Measurements from ENCODE around the gene SLC29A2. TPM values are rescaled to one million over a fixed set of nuclear protein-coding genes. Genes with fewer than 3 reads are reported as not detected.
A peak's percentile ranks its signal among the peaks of the same experiment; 100 is the strongest.

SLC29A2 gene, protein sequence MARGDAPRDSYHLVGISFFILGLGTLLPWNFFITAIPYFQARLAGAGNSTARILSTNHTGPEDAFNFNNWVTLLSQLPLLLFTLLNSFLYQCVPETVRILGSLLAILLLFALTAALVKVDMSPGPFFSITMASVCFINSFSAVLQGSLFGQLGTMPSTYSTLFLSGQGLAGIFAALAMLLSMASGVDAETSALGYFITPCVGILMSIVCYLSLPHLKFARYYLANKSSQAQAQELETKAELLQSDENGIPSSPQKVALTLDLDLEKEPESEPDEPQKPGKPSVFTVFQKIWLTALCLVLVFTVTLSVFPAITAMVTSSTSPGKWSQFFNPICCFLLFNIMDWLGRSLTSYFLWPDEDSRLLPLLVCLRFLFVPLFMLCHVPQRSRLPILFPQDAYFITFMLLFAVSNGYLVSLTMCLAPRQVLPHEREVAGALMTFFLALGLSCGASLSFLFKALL
- 40.8 TPM for polyA plus RNA-seq (ENCODE audit: insufficient read length)

- no peak for DNase-seq
Measured at GRCh38 chr11:66371627-66372415, at the start of gene SLC29A2. Gene SLC29A2 (minus strand): TSS chr11:66371760. CDS start chr11:66371591, 169 bp downstream.

GRCh38 chr11:66420671-66421476 lies 49.3 kb upstream of the SLC29A2 start, which contains the start of gene NPAS4:
Gene NPAS4 (plus strand): TSS chr11:66421035. CDS start chr11:66421180, 145 bp downstream.
- DNase-seq = no peak

GRCh38 chr11:66419825-66420224 lies 48.3 kb upstream of the SLC29A2 start:
- no peak for DNase-seq

- no peak for DNase-seq
Measured at GRCh38 chr11:66418986-66419308, 47.4 kb upstream of the SLC29A2 start.

DNA sequence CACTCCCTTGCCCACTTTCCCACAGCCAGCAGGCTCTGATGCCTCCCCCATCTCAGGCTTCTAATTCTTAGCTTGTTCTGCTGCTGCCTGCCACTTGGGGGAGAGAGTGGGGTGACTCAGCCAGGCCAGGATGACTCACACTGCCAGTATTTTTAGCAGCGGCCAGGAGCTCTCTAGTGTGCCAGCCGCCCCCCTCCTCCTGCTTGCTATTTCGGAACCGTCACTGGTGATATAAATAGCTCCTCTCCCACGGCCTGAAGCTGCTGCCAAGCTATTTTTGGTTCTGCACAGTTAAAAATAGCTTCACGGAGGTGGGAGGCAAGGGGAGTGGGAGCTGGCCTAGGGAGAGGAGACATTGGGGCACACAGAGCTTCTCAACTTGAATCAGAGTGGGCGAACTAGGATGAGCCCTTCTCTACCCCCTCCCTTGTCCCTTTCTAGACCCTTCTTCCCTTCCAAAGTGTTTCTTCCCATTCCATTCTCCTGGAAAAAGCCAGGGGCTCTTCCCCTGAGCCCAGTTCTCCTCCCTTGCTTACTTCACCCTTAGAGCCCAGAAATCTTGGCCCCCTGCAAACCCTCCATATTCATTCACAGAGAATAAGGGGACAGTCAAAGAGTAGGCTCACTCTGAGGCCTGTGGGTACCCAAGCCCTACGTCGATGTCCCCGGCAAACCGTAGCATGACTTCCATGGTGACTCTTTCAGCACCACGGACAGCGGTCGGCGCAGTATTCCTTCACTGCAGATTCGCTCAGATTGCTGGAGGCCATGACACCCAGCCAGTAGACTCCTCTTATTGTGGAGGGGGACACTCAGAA lies 46.8 kb upstream of the SLC29A2 start:
- DNase-seq = peak; percentile 65

GRCh38 chr11:66417000-66417399 lies 45.4 kb upstream of the SLC29A2 start:
- DNase-seq = no peak

DNA sequence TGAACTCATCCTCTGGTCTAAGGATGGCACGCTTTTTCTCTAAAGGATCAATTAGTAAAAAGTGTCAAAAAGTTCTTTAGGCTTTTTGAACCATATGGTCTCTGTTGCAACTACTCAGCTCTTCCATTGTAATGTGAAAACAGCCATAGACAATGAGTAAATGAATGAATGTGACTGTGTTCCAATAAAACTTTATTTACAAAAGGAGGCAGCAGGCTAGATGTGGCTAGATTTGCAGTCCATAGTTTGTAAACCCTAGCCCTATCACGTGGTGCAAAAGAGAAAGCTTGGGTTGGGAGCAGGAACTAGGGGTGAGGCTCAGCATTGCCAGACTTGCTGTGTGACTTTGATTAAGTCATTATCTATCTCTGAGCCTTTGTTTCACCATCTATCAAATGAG lies 43.9 kb upstream of the SLC29A2 start:
- no peak for DNase-seq

DNA sequence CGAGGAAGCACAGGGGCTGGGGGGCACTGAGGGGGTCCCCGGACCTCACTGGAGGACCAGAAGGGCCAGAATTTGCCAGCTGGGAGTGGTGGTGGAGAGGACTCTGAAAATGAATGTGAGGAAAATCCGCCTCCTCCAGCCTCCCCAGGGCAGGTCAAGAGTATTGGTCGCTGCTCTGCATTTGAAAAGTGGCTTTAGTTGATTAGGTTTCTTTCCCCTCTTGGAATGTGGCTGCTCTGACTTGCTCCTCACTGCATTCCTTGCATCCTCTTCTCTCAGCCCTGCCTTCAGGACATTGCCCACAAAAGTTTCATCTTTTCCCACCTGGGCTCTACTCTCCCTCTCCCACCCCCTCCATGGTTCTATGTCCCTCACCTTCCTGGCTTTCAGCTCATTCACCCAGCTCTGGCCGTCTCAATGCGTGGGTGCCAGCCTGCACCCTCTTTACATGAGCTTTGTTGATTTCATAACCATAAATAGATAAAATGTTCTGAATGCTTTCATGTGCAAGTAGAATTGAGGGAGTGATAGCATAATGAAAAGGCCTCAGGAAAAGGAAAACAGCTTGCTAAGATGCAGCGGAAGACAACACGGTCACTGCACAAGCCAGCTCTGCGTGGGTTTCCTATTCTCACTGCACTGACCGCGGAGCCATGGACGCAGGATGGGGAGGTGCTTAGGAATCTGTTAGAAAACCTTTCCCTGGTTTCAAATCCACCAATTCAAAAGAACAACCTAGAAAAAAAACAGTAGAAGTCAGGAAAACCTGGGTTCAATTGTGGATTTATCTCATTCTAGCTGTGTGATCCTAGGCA lies 42.8 kb upstream of the SLC29A2 start:
- DNase-seq = no peak

DNA sequence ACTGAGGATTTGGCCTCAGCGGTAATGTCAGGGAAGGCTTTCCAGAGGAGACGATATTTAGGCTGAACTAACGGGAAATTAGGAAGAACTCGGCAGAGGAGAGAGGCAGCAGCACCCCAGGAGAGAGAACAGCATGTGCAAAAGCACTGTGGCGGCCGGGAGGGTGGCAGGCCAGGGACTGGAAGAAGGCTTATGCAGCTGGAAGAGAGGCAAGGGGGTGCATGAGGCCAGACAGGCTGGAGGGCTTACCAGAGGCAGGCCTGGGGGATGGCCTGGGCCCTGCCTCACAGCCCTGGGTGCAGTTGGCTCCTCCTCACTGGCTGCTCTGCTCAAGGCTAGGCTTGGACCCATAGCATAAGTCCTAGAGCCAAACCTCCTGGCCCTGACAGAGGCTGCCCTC lies 41.6 kb upstream of the SLC29A2 start:
- DNase-seq = no peak

GRCh38 chr11:66412110-66412509 lies 40.5 kb upstream of the SLC29A2 start:
- DNase-seq = no peak

DNA sequence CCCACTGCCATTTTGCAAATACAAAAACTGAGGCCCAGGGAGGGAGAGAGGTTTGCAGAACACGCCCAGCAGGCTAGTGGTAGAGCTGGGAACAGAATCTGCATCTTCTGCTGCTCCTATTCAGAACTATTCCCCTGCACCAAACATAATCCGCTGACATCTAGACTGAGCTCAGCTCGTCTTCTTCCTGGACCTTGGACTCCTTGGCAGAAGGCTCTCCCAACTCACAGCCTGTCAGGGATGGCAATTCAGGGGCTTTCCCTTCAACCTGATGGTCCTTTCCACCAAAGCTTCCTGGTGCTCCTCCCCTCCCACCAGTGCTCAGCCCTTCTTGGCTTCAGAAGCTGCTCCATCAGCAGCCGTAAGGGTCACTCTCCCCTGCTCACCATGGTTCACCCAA lies 39.8 kb upstream of the SLC29A2 start:
- DNase-seq = no peak

DNA sequence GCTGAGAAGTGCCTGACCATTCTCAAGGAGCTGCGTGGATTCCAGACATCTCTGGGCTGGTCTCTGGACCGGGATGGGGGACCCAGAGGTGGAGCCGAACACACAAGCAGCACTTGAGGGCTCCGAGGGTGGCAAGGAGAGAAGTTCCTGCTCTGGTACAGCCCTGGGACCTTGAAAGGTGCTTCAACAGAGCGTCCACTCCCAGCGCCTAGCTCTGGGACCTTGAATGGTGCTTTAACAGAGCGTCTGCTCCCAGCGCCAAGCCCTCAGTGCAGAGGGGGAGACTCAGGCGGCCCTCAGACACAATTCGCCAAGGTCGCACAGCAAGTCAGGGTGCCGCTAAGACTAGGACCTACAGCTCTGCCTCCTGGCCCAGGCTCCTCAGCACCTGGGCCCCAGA lies 38.6 kb upstream of the SLC29A2 start:
- DNase-seq = no peak

DNA sequence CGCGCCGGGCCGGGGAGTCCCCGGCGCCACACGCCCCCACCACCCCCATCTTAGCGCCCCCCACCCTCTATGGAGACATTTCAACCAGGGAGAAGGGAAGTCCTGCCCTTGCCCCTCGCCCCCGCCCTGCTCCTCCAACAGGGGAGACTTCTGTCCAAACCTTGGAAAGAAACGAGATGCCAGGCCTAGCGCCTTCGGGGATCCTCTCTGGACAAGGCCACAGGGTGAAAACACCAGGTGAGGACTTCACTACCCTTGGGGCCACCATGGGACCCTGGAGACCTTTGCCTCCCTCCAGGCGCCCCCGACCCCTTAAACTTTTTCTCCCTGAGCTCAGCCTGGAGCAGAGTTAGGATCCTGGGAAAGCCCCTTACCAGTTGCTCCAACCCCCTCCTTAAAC lies 37.7 kb upstream of the SLC29A2 start:
- no peak for DNase-seq

GRCh38 chr11:66408488-66409214 lies 37.1 kb upstream of the SLC29A2 start:
- DNase-seq = peak; percentile 90

GRCh38 chr11:66407651-66408050 lies 36.1 kb upstream of the SLC29A2 start:
- DNase-seq = no peak

- no peak for DNase-seq
Measured at GRCh38 chr11:66393954-66394353, 22.4 kb upstream of the SLC29A2 start.

DNA sequence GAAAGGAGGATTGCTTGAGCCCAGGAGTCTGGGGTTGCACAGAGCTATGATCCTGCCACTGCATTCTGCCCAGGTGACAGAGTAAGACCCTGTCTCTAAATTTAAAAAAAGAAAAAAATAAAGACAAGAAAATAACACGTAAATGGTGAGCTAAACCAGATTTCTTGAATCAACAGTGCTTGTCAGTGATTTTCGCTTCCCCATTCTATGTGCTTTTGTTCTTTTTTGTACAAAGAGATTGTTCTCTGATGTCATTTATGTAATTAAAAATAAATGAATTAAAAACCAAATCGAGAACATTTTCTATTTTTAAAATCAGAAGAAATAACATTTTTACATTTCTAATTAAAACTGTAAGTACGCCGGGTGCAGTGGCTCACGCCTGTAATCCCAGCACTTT lies 19.8 kb upstream of the SLC29A2 start:
- no peak for DNase-seq

DNA sequence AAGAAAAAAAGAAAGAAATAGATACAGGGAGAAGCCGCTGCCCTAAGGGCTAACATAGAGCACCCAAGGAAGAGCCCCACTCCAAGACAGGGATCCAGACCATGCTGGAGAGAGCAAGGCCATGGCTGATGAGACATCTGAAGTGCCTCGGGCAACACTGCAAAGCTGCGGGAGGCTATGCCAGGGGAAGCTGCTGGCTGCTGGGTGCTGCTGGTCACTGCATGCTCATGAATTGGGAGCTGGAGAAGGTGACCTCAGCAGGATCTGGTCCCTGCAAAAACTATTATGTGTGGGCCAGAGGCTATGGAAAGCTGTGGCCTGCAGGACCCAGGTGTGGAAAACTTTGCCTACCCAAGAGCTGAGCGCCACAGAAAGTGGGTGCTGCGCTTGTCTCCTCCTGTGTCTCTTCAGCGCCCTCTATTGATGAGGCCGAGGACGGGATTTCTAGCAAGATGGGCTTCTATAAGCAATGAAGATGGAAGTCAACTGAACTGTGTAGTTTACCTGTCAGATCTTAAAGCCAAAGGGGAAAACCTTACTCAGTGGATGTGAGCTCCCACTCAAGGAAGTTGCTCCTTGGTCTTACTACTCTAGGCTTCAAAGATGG lies 17.3 kb upstream of the SLC29A2 start:
- no peak for DNase-seq

DNA sequence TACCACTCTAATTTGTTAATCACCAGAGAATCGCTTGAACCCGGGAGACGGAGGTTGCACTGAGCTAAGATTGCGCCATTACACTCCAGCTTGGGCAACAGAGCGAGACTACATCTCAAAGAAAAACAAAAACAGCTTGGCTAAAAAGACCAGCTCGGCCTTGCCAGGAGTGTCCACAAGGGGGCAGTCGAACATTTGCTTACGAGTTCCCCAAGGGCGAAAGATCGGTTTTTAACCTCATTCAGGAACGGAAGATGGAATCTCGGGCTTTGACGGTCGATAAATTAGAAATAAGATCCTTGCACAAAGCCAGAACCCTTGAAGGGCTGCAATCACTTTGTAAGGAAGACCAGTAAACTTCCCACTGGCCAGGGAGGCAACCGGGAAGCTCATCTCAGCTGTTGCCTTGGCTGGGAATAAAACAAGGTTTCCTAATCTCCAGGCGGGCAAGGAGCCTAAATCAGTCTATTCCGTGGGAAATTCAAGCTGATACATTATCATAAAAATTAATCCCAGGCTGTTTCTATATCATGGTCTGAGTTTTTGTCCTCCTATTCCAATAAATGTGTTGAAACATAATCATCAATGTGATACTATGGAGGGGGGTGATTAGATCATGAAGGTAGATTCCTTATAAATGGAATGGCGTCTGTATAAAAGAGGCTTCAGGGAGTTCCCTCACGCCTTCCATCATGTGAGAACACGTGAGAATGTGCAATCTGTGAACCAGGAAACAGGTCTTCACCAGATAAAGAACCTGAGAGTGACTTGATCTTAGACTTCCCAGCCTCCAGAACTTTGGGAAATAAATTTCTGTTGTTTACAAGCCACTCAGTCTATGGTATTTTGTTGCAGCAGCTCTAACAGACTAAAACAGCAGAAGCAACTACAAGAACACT lies 14.9 kb upstream of the SLC29A2 start:
- peak; percentile 66 for DNase-seq

Data from hindlimb muscle (tissue), 1 donor.